Nephron (organoid): ENCODE data around the gene CTSC.

Experiments
- H3K27ac Mint-ChIP-seq, 3 experiments: 2 replicates each; pipeline ENCODE4 v1.8.0; 2020; ENCODE audit warnings: mixed read lengths in 3 of 3, mild to moderate bottlenecking in 2 of 3, moderate library complexity in 1 of 3
- H3K27me3 Mint-ChIP-seq: 2 replicates; pipeline ENCODE4 v1.8.0; 2021; ENCODE audit warnings: low read depth, mild to moderate bottlenecking, moderate library complexity, mixed read lengths
- H3K36me3 Mint-ChIP-seq: 2 replicates; pipeline ENCODE4 v1.8.0; 2020; ENCODE audit warnings: low read depth, mixed read lengths
- H3K4me1 Mint-ChIP-seq: 2 replicates; pipeline ENCODE4 v1.8.0; 2020; ENCODE audit warnings: mixed read lengths
- H3K4me3 Mint-ChIP-seq, 3 experiments: 2 replicates each; pipeline ENCODE4 v1.8.0; 2020; ENCODE audit warnings: mild to moderate bottlenecking in 3 of 3, mixed read lengths in 3 of 3, moderate library complexity in 2 of 3
- H3K9me3 Mint-ChIP-seq: 2 replicates; pipeline ENCODE4 v1.8.0; 2020; ENCODE audit warnings: mixed read lengths
- CTCF ChIP-seq, 3 experiments: fragments of 200-600 bp; sonication (generic); IDR thresholded peaks; one replicate each; pipeline ENCODE4 v1.5.0; 2021; ENCODE audit warnings: antibody characterized with exemption in 3 of 3; ENCODE audit not compliant: unreplicated experiment in 3 of 3

The CTSC gene

GRCh38 chr11:88266919-88267318 is 70.6 kb downstream of the CTSC start:
- Mint-ChIP-seq H3K27ac (no peak overlapping the region), H3K9me3 (peaks cover 33% of the 10 kb centered on the region), H3K4me3 (no peak overlapping the region), H3K4me1 (no peaks in the 10 kb centered on the region), H3K27me3 (peaks cover 4% of the 10 kb centered on the region), H3K36me3 (peaks cover 30% of the 10 kb centered on the region)
- no peak for TF ChIP-seq CTCF (IDR thresholded peaks at IDR 0.05; ENCODE audit: unreplicated experiment in 3 of 3)

- TF ChIP-seq CTCF (IDR thresholded peaks at IDR 0.05; ENCODE audit: unreplicated experiment in 3 of 3), result no peak
- peaks cover 32% of the 10 kb centered on the region for H3K36me3 Mint-ChIP-seq
- peaks cover 4% of the 10 kb centered on the region for H3K27me3 Mint-ChIP-seq
- peaks cover 35% of the 10 kb centered on the region for H3K9me3 Mint-ChIP-seq
- H3K4me1 Mint-ChIP-seq, result no peaks in the 10 kb centered on the region
- H3K4me3 Mint-ChIP-seq, result no peak overlapping the region
- H3K27ac Mint-ChIP-seq, result no peak overlapping the region
These were observed 71.4 kb downstream of the CTSC start for GRCh38 chr11:88266157-88266556.

DNA sequence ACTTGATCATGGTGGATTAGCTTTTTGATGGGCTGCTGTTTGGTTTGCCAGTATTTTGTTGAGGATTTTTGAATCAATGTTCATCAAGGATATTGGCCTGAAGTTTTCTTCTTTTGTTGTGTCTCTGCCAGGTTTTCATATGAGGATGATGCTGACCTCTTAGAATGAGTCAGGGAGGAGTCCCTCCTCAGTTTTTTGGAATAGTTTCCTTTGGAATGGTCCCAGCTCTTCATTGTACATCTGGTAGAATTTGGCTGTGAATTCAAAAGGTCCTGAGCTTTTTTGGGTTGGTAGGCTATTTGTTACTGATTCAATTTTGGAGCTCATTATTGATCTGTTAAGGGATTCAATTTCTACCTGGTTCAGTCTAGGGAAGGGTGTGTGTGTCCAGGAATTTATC is 78.1 kb downstream of the CTSC start:
- Mint-ChIP-seq H3K36me3 (peaks cover 30% of the 10 kb centered on the region), H3K9me3 (peaks cover 58% of the 10 kb centered on the region), H3K27me3 (no peaks in the 10 kb centered on the region), H3K27ac (no peak overlapping the region), H3K4me3 (no peak overlapping the region), H3K4me1 (no peaks in the 10 kb centered on the region)
- TF ChIP-seq CTCF (IDR thresholded peaks at IDR 0.05; ENCODE audit: unreplicated experiment in 3 of 3), result no peak

DNA sequence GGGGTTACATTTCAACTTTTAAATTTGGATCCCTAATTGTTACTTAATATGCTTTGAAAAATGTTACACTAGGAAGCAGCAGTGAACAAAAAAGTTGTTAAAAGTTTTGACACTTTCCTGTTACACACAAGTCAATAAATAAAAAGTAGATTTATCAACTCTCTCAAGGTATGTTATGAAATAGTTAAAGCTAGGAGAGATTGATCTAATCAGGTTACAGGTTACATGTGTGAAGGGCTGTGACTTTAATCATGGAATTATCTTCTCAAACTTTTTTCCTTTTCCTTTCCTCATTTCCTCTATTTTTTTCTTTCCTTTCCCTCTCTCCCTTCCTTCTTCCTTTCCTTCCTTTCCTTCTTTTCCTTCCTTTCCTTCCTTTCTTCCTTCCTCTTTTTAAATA is 85.3 kb downstream of the CTSC start:
- H3K27ac Mint-ChIP-seq, result no peak overlapping the region

DNA sequence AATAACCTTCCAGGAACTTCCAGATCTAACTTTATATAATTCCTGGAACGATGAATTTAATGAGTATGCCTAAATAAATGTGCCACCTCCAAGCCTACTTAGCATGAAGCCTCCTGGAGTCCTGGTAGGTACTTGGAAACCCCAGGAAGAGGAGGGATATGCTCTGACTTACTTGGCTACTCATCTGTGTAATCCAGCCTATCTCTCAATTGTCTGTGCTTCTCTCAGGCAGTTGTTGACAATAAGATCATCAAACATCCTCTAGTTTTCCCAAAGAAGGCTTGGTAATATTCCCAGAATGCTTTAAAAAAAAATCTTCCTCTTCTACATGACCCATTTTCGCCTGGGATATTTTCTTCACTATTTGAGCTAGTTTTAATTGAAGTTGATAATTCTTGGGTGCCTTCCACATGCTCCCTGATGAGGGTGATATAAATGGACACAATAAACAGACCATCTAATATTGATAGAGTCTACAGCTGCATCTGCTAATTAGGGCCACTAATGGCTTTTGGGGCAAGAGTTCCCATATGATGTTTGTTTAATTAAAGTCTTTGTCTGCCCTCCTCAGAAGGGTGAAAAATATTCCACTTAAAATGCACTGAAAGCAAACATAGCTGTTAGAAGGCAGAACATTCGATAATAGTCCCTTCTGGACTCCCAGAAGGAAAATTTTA is 86.8 kb downstream of the CTSC start:
- no peaks in the 10 kb centered on the region for H3K27me3 Mint-ChIP-seq
- H3K36me3 Mint-ChIP-seq, result no peaks in the 10 kb centered on the region
- H3K4me1 Mint-ChIP-seq, result peaks cover 15% of the 10 kb centered on the region
- peaks cover 9% of the 10 kb centered on the region for H3K9me3 Mint-ChIP-seq
- H3K4me3 Mint-ChIP-seq, result no peak overlapping the region
- no peak overlapping the region for H3K27ac Mint-ChIP-seq
- no peak for TF ChIP-seq CTCF (IDR thresholded peaks at IDR 0.05; ENCODE audit: unreplicated experiment in 3 of 3)

More for the DNA sequence above, 85.3 kb downstream of the CTSC start:
- Mint-ChIP-seq H3K27me3 (no peaks in the 10 kb centered on the region), H3K4me3 (no peak overlapping the region), H3K36me3 (peaks cover 1% of the 10 kb centered on the region), H3K4me1 (peaks cover 15% of the 10 kb centered on the region), H3K9me3 (peaks cover 11% of the 10 kb centered on the region)
- no peak for TF ChIP-seq CTCF (IDR thresholded peaks at IDR 0.05; ENCODE audit: unreplicated experiment in 3 of 3)

DNA sequence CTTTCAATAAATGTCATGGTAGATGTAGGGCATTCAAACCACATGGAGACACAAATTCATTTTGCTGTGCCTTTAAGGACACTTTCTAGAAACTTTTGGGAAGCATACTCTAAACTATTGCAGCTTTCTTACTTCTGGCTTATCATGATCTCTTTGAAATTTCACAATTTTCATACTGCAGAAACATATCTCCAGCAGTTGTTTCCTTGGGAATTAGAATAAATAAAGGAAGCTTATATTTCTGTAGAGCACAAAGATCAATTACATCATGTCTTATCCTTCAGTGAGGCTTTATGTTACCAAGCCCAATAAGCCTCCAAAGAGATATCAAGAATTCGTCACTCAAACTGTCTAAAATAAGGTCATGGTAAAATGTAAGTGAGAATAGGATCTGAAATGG is 87.8 kb downstream of the CTSC start:
- H3K4me1 Mint-ChIP-seq, result peaks cover 15% of the 10 kb centered on the region
- H3K4me3 Mint-ChIP-seq, result no peak overlapping the region
- no peaks in the 10 kb centered on the region for H3K36me3 Mint-ChIP-seq
- H3K27me3 Mint-ChIP-seq, result no peaks in the 10 kb centered on the region
- H3K27ac Mint-ChIP-seq, result no peak overlapping the region
- peaks cover 6% of the 10 kb centered on the region for H3K9me3 Mint-ChIP-seq
- no peak for TF ChIP-seq CTCF (IDR thresholded peaks at IDR 0.05; ENCODE audit: unreplicated experiment in 3 of 3)
